ENCODE measurements around the gene SRP68.

DNA sequence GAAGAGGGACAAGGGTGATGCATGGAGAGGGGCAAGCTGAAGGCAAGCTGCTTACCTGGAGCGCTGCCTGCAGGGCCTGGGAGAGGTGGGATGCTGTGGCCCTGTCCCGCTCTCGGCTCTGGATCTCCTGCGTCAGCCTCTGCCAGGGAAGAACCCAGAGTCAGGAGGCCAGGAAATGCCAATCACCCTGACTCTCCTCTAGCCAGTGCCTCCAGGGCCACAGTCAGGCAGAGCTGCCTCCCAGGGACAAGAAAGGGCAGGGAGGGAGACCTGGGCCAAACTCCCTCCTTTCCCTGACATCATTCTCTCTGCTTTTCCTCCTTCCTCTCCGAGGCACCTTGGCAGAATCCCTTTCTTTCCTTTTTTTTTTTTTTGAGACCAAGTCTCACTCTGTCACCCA, 60.4 kb downstream of the SRP68 start:
- TF ChIP-seq, protein P1, sequence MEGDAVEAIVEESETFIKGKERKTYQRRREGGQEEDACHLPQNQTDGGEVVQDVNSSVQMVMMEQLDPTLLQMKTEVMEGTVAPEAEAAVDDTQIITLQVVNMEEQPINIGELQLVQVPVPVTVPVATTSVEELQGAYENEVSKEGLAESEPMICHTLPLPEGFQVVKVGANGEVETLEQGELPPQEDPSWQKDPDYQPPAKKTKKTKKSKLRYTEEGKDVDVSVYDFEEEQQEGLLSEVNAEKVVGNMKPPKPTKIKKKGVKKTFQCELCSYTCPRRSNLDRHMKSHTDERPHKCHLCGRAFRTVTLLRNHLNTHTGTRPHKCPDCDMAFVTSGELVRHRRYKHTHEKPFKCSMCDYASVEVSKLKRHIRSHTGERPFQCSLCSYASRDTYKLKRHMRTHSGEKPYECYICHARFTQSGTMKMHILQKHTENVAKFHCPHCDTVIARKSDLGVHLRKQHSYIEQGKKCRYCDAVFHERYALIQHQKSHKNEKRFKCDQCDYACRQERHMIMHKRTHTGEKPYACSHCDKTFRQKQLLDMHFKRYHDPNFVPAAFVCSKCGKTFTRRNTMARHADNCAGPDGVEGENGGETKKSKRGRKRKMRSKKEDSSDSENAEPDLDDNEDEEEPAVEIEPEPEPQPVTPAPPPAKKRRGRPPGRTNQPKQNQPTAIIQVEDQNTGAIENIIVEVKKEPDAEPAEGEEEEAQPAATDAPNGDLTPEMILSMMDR (IDR thresholded peaks at IDR 0.05): no peak
- TF ChIP-seq POLR2A (IDR thresholded peaks at IDR 0.05): no peak

All from Peyer's patch (tissue), 4 donors.